GM18499 (cell line): ENCODE results near the gene TSACC.

ENCODE experiments used
- ATAC-seq: cut with Tn5 transposase; IDR thresholded peaks from one replicate; pipeline ENCODE4 v1.9.1; 2021; ENCODE audit warnings: moderate number of reproducible peaks; ENCODE audit not compliant: insufficient read depth, unreplicated experiment

The TSACC gene

DNA sequence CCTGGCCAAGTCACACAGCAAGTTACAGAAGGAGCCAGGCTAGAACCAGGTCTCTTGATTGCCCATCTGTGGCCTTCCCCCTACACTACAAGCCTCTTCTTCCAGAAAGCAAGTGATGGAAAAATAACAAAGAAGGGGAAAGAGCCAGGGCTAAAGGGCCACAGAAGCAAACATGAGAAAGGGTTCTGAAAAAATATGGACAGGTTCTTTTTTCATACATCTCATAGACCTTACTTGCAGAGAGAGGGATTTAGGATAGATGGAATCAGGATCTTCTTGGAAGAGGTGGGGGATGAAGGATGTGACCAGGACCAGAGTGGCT lies 33.9 kb downstream of the TSACC start:
- no peak for ATAC-seq

DNA sequence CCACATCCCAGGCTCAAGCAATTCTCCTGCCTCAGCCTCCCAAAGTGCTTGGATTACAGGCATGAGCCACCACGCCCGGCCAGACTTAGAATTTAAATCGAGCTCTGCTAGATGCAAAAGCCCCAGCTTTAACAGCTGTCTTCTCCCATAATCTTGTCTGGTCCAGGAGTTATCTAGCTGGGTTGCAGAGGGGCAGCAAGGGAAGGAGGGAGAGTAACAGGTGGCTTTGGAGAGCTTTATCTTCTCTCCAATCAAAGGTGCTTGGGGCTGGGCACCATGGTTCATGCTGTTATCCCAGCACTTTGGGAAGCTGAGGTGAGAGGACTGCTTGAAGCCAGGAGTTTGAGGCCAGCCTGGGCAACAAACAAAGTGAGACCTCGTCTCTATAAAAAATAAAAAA lies 34.5 kb downstream of the TSACC start:
- no peak for ATAC-seq

DNA sequence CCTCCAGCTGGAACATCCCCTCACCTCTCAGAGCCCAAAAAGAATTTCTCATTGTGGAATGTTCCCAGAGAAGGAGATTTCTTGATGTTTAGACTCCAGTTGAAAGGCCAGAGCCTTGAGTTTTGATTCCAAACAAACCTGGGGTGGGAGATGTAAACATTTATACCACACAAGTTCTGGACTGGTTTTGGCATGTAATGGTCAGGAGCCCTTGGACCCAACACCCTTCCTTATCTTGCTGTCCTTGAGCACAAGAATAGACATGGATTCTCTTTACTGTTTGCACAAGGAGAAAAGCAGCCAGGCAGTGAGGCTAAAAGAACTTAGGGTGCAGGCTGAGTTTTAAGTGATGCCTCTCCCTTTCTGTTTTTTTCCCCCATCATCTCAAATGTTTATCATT lies 35.2 kb downstream of the TSACC start:
- ATAC-seq = no peak

DNA sequence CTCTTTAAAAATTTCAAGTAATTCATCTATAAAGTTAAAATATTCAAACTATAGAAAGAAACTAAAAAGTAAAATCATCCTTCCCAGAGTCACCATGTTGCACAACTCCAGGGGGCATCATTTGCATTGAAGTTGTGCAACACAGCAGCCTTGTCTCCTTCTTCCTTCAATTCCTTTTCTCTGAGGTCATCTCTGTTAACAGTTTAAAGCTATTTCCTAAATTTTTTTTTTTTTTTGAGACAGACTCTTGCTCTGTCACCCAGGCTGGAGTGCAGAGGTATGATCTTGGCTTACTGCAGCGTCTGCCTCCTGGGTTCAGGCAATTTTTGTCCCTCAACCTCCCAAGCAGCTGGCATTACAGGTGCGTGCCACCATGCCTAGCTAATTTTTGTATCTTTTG lies 37.8 kb downstream of the TSACC start:
- no peak for ATAC-seq

DNA sequence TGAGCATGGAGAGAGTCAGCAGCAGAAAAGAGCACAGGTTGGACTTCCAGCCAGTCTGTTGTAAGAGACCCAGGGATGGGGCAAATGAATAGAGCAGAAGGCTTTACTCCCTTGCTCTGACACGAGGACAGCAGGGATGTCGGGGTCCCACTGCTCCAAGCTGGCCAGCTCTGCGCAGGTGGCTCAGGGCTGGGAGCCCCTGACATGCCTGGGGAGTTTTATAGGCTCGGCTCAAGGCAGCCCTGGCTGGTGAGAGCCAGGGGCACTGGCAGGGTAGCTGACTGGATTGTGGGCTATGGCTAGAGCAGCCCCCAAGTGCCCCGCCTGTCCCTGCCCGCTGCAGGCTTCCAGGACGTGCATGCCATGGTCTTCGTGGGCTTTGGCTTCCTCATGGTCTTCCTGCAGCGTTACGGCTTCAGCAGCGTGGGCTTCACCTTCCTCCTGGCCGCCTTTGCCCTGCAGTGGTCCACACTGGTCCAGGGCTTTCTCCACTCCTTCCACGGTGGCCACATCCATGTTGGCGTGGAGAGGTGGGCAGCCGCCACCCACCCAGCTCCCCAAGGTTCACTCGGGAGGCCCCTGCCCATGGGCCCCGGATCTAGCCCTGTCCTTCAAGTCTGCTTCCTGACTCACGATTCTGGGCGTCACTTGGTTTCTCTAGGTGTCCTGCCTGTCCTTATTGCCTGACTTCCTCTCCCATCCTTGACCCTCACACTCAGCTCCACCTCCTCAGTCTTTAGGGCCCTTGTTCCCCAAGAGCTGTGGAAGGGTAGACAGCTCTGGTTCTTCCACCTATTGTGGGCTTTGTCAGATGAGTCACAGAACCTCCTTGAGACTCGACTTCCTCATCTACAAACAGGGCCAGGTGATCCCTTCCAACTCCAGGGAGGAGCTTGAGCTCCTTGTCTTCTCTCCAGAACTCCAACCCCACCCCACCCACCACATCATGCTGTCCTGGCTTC lies 38.9 kb downstream of the TSACC start:
- no peak for ATAC-seq

DNA sequence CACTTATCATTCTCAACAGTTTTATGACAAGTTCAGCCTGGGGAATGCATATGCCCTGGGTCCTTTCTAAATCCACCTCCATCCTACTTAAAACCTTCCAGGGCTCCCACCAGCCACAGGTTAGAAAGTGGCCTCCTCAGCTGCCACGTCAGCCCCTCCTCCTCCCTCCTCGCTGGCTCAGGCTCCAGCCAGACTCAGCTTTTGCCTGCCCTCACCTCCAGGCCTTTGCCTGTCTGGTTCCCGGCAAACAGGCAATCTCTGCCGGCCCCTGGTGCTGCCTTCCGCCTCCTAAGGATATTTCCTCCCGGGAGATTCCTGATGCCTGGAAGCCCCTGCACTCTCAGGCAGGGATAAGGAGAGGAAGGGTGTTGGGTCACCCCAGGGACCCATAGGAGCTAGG lies 40.2 kb downstream of the TSACC start:
- ATAC-seq = no peak

DNA sequence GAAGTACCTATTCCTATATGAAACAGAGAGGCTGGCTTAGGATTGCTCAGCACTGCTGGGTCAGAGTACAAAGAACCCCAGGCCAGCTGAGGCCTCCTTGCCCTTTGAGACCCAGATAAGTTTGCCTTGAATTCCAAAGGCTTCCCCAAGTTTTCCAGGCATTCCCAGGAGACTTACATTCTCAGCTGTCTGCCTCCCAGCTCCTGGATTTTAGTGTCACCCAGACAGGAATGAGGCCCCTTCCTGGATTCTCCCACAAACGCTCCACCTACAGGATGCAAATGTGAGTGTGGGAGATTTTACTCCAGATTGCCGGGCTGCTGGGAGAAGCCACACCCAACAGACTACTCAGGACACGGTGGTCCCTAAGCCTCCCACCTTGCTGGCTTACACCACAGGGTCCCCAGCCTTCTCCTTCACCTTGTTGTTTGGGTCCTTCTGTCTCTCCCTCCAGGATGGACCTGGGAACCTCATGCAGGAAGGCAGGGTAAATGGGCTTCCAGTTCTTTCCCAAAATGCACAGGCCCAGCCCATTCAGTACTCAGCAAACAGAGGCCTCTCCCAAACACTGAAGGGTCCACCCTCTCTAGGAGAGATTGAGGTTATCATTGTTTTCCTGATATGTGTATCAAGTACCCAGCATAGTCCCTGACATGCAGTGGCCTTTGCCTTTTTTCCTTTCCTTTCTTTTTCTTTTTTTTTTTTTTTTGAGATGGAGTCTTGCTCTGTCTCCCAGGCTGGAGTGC lies 41.3 kb downstream of the TSACC start:
- no peak for ATAC-seq

DNA sequence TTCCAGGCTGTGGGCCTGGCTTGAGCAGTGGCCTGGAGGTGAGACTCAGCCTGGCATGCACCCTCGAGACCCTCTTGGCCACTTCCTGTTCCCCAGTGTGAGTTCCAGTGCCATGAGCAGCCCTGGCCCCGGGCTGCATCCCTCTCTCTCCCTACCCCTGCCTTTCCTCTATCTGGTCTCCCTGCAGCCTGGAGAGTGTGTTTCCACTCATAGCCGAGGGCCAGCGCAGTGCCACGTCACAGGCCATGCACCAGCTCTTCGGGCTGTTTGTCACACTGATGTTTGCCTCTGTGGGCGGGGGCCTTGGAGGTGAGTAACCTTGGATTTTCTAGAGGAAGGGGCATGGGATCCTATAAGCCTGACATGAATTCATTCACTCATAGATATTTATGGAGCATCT lies 44.2 kb downstream of the TSACC start:
- ATAC-seq = no peak

DNA sequence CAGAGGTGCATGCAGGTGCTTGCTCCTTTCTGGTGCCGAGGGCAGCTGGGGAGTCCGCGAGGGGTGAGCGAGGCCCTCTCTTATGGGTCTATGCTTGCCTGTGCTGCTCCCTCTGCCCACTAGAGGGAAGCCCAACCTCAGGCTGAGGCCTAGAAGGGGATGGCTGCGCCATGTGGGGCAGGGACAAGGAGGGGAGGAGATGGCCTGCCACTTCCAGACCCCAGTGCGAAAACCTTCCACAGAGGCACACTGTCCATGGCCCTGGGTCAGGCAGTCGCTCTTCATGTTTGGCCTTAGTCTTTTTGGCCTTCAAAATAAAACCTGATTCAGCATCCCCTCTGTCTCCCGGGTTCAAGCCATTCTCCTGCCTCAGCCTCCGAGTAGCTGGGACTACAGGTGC lies 44.7 kb downstream of the TSACC start:
- no peak for ATAC-seq

DNA sequence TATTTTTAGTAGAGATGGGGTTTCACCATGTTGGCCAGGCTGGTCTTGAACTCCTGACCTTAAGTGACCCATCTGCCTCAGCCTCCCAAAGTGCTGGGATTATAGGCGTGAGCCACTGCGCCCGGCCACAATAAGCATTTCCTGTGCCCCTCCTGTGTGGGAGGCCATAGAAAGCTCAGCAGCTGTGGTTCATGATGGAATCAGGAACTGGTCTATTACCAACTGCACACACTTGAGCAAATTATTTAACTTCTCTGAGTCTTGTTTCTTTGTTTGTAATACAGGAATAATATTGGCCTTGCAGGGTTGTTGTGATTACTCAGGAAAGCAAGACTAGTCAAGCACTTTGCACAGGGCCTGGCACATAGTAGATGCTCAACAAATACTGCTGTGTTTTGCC lies 45.7 kb downstream of the TSACC start:
- ATAC-seq = no peak

DNA sequence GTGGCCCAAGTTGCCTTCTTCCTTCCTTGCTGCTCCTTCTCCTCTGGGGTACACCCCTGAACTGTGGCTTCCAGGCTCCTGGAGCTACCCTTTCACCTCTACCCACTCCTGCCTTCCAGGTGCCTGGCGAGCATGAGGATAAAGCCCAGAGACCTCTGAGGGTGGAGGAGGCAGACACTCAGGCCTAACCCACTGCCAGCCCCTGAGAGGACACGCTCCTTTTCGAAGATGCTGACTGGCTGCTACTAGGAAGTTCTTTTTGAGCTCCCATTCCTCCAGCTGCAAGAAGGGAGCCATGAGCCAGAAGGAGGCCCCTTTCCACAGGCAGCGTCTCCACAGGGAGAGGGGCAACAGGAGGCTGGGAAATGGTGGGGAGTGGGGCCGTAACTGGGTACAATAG lies 46.3 kb downstream of the TSACC start:
- no peak for ATAC-seq

DNA sequence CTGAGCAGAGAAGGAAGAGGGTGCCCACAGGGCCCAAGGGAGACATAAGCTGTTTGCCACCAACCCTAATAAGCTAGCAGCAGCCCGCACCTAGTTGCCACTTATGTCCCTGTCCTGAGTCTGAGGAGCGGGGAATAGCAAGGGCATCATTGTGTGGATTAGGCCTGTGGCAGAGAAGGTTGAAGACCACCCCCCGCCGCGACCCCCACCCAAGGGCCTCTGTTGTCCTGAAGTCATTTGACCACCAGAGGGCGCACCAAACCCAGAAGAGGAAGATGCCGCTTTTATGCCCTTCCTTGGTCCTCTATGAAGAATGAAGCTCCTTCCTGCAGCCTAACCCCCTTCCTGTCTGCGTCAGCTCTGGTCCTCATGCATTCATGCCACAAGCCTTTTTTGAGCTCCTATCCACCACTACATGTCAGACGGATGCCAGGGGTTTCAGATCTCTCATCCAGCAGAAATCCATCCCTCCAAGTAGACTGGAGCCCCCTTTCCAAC lies 47.3 kb downstream of the TSACC start:
- no peak for ATAC-seq

DNA sequence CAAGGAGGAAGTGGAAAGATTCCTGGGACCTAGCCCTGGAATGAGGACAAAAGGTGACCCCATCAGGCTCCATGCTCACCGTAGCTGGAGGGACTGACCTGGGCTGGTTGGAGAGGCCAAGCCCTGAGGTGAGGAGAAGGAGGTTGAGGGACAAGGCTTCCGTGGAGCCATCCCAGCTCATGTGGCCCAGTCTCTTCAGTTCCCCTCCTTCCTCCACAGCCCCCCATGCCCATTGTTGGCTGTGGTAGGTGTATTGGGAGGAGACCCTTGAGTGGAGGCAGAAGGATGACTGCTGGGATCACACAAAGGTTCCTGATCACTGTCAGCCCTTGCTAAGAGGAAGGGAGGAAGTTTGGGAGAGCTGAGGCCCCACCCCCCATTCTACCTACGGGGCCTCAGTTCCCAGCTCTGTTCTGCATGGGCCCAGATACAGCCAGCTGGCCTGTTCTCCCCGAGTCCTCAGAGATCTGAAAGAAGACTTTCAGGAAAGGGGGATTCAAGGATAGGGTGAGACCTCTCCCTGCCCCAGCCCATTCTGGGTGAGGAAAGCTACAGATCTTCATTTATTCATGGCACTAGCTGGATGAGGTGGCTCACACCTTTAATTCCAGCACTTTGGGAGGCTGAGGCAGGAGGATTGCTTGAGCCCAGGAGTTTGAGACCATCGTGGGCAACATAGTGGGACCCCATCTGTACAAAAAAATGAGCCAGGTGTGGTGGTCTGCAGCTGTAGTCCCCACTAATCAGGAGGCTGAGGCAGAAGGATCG lies 48.0 kb downstream of the TSACC start:
- ATAC-seq = no peak

DNA sequence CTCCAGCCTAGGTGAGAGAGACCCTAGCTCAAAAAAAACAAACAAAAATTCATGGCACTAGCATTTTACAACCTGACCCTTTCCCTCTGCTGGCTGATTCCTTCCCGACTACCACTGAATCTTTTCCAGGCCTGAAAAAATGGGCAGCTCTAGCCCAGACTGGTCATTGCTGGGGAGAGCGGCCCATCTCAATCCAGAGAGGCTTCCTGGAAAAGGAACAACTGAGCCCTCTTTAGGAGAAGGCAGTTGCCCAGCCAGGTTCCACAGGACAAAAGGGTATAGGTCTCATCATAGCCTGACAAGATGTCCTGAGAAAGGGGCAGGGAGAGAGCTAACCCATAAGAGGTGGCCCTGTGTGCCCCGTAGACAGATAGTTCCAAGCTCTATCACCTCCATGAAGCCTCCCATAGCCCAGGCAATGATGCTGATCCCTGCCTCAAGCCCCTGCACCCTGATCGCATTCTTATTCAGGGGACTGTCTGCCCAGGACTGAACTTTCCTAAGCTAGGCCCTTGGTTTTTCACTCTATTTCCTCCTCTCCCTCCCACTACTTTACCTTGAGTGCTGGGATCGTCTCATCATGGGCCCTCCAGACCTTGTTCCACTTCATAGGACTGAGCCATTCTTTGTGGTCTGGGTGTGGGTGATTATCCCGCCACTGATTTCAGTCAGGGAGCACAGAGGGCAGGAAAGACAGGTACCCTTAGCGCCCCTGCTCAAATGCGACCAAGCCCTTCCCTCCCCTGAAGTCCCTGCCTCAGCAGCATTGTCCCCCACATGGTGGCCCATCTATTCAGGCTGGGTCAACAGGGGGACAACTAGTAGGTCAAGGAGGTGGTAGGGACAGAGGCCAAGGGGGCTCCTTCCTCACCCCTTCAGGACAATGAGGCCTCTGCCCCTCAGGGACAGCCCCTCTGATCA lies 48.9 kb downstream of the TSACC start:
- ATAC-seq = no peak

DNA sequence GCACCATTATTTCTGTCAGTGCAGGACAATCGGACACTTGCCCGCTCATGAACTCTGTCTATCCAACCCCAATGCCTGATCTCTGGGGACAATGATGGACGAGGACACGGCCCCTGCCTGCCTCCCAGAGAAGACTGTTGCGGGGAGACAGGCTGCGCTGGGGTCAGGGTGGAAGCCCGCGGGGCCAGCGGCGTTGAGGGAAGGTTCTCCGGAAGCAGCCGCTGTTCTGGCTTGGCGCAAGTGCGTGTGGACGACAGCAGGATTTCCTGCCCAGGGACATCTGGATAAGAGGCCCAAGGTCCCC lies 49.5 kb downstream of the TSACC start:
- ATAC-seq = no peak

DNA sequence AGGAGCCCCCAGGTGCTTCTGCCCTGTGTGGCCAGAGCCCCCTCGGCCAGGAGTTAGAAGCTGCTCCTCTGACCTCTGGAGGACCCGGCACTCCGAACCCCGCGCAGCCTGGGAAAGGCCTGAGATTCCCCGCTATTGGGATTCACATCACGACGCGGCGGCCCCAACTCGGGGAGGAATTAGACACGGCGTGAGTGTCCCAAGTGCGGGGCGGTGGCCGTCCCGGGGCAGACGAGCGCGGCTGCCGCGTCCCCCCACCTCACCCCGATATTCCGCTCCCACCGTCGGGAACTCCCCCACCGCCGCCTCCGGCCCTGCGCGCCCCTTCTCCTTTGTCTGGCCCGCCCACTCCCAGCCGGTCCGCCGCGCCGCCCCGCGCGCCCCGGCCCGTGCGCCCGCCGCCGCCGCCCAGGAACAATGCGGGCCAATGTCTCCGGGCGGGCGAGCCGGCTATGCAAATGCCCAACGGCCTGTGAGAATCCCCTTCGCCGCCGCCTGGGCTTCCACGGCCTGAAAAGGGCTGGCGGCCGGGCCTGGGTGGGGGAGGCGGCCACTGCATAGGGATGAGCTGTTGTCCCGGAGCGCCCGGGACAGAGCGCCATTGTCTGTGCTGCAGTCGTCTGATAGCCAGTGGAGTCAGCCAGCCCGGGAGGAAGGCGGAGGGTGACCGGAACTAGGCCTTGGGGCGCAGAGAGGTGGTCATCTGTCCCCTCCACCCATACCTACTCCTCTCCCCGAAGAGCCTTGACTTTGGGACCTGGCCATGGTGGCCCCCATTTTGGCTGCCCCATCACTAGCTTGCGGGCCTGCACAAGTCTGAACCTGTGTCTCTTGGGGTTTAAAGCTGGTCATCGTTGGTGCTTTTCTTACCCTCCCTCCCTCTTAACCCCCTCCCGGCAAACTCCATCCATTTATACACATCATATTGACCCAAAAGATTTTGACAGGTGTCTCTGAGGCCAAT lies 50.1 kb downstream of the TSACC start:
- no peak for ATAC-seq

DNA sequence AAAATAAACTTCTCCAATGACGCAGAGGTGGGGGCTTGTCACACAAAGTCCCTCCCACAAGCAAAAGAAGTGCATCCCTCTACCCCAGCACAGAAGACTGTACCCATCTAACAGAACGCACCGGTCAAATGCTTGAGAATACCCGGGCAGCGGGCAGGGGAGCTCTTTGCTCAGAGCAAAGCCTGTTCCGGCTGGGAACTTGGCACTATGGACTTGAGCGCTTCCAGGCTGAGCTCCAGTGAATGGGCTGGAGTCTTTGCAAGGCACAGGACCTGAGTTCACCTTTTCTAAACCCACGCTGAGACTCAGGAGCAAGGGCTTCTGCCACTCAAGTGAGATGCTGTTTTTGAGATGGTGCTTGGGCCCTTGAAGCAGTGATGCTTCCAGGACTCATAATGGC lies 51.0 kb downstream of the TSACC start:
- ATAC-seq = no peak

DNA sequence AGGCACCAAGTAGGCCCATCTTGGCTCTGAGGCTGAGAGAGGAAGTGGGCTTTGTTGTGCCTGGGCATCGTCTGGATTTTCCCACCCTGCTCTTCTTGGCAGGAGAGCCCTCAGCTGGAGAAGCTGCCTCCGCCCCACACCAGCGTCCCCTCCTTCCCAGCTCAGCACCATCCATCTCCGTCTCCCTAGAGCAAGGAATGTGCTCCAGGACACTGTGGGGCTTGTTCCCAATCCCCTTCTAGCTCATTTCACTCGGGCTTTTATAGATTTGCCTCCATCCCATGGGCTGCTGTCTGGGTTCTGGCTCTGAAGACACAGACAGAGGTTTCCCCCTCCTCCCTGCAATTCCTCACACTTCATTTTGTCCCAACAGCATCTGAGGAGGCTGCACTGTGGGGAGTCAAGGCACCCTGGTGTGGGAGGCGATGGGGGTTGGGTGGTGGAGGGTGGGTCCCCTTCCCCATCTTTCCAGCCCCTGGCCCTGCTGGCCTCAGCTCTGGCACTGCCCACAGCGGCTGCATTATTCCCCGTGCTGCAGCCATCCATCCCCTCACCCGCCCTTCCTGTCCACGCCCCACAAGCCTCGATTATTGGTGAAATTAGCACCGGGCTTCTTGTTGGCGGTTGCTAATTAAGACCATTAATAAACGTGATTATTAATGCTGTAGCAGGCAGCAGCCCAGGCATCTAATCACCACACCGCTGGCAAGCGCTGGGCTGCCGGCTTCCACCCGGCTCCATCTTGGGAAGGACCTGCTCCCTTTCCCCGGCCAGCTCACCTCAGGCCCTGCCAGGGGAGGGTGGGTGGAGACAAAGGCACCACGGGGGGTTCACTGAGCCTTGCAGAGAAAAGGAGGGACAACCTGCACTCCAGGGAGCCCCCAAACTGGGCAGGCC lies 52.4 kb downstream of the TSACC start:
- ATAC-seq = no peak
